IPS-NIHi7 (cell line): ENCODE data around the gene SLC25A26.

ENCODE experiments used
- DNase-seq: peaks from one replicate; pipeline ENCODE4 v3.0.0; 2012; ENCODE audit warnings: mixed read lengths; ENCODE audit errors: extremely low spot score

Gene SLC25A26

DNA sequence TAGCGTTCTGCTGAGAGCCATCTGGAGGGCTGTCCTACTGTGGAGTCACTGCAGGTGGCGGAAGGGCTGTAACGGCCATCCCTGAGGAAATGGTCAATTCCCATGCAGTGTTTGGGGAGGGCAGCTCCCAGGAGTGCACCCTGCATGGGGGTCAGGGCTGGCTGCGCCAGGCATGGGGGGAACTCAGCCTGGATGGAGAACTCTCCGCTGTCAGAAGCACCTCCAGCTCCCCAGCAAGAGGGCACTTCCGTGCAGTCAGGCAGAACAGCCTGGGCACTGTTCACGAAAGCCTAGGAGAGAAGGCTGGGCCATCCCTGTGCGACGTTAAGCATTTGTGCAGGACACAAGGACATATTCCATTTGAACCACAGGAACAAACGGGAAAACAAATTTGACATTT lies 174.8 kb downstream of the SLC25A26 start:
- DNase-seq, result no peak

DNA sequence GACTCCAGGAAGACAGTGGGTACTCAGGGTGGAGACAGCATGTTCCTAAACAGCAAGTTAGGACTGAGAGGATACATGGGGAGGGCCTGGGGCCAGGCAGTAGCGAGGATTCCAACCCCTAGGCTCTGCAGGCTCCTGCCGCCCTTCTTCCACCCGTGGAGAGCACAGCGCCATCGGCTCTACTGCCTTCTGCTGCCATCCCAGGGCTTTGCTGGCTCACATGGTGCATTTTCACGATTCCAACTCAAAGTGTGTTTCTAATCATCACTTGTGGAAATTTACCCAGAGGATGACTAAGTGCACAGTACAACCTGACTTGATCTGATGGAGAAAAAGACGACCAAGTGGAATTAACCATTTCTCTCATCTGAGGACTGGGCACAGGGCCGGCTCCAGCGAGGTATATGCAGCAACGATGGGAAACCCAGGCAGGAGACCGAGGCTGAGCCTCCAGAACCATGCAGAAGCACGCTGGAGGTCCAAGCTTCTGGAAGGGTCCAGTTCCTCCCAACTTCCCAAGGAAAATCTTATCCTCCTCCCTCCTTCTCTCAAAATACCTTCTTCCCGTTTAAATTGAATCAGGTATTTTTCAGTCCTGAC lies 175.5 kb downstream of the SLC25A26 start:
- no peak for DNase-seq

DNA sequence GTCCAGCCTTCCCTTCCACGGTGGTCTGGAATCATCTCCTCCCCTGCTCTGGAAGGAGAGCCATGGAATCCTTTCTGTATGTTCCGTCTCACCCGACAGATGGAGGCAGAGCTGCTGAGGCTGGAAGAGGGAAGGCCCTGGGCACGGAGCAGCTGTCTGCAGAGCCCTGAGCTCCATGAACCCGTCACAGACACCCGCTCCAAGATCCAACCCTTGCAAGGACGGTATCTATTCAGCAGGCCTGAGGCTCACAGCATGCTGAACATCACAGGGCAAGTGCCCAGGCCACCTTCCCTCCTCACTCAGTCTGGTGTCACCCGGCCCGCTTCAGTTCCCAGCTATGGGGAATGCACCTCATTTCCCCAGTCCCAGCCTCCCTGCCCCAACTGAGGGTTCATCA lies 176.1 kb downstream of the SLC25A26 start:
- no peak for DNase-seq

DNA sequence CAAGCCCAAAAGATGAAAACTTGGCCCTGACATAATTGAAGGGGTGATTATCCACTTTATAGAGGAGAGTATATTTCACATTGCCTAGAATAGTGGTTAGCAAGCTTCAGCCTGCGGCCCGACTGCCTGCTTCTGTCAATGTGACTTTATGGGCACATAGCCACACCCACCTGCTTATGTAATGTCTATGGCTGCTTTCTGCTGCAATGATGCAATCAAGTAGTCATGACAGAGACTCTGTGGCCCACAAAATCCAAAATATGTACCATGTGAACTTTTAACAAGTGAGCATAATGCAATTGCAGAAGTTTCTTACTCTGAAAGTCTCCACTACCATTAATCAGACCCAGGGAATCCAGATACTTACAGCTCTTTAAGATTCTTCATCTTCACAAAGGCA lies 176.9 kb downstream of the SLC25A26 start:
- DNase-seq, result no peak

DNA sequence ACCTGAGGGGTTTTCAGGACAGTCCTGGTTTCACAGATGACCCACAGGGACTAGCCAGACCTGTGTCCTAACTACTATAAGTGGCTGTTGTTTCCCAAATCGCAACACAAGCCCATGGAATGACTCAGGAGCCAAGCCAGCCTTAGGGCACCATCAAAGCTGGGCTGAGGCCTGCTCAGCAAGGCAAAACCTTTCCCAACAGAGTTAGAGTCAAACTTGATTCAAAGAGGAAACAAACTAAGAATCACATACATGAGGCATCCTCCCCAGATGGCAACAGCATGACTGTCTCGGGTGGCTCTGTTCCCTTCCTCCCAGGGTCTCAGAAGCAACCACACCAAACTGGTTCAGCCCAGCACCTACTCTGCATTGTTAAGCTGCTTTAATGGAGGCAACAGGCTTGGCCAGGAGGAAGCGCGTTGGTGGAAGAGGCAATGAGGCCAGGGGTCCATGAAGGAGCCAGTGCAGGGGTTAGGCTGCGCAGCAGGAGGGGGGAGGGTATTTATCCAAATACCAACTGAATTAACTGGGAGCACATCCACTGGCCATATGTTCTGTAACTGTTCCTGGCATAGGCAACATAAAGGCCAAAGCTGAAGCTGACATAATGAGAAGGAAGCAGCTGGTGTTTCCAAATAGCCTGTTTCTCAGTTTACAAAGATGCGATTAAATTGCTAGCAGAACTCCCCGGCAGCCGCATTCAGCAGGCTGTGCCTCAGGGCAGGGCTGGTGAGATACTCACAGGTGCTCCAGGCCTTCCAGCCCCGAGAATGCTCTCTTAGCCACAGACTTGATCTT lies 177.6 kb downstream of the SLC25A26 start:
- DNase-seq, result no peak

DNA sequence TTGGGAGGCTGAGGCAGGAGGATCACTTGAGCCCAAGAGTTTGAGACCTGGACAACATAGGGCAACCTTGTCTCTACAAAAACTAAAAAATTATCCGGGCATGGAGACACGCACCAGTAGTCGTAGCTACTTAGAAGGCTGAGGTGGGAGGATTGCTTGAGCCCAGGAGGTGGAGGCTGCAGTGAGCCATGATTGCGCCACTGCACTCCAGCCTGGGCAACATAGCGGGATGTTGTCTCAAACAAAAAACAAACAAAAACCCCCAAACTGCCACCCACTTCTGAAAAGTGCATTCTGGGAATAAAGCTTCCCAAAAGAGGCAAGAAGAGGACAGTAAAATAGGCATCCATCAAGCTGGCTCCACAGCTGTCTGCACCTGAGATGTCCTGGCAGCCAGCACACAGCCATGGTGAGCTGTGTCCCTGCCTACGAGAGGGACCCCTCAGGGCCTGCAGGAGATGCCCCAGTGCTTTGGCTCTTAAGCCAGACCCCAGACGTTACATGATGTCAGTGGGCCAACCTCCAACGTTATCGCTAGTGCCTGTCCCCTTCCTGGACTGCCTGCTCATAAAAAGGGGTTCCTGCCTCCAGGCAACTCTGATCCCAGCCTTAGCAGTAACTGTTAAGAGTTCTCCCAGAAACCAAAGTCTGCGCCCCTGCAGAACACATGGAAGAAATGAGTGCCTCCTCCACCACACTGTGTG lies 178.9 kb downstream of the SLC25A26 start:
- no peak for DNase-seq

DNA sequence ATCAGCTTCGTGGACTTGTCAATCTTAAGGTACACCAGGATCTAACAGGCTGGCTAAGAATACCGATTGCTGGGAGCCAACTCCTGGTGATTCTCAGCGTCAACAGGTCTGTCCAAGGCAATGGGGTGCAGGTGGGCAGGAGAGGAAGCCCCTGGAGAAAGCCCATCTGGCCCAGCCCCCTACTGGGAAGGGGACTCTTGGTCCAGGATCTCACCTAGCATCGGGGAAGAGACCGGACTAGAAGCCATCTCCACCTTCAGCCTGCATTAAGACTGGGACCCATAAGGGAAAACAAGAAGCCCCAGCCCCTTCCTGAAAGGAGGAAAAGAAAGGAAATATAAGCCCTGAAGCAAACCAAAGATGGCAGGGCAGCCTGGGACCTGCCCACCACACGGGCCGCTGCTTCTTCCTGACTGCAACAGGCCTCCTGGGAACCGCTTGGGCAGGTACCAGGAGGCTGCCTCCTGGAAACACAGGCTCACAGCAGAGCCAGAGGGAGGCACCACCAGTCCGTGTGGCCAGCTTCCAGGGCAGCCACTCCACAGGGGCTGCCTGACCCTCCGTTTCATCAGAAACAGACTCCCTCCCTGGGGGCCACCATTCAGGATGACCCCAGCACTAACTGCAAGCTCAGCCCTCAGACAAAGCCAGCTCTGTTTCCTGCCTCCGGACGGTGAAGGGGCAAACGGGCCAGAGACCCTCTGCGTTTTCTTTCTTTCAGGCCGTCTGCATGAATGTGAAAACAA lies 179.8 kb downstream of the SLC25A26 start:
- no peak for DNase-seq

DNA sequence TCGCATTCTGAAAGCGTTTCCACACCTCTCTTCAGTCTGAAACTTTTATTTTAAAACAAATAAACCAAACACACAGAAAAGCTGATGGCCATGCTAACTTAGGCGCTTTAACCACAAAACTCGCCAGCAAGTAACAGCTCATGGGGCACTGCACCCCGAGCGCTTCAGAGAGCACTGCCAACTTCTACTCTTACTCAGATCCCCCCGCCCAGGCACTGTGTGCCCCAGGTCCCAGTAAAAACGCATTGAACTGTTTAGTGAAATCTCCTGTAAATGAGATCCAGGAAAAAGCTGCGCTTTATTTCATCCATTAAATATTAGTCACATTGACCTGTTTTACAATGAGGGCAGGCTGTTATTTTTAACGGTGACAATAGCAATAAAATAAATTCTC lies 180.4 kb downstream of the SLC25A26 start:
- DNase-seq, result no peak

DNA sequence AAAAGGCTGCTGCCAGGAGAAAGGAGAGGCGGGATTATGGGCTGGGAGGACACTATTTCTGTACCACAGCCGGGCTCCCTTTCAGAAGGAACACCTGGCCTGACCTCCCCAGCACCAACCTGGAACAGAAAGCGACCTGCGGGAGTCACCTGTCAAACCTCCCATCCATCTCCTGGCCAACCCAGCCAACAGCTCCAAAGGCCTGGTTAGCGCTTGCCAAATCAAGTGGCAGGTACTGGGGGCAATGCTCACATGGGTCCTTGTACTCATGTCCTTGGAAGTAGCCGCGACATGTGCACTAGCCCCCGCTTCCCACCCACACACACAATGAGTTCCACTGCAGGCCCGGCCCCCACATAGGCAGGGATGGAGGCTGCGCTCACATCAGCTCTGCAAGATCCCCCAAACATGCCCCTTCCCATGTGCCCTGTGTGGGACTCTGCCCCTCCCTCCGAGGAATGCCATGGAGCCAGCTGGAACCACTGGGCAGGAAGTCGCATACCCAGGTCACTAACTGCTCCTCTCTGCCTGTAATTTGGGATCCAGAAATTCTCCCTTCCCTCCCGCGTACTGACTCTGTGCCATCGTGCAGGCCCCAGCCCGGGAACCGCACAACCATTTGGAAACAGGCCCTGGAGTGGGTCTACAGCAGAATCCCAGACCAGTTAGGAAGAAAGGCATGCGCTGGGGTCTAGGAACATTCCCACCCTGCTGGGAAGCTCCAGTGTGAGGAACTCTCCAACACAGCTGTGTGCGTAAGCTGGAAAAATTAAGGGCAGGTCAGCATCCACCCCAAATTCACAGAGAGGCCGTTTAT lies 181.1 kb downstream of the SLC25A26 start:
- no peak for DNase-seq

DNA sequence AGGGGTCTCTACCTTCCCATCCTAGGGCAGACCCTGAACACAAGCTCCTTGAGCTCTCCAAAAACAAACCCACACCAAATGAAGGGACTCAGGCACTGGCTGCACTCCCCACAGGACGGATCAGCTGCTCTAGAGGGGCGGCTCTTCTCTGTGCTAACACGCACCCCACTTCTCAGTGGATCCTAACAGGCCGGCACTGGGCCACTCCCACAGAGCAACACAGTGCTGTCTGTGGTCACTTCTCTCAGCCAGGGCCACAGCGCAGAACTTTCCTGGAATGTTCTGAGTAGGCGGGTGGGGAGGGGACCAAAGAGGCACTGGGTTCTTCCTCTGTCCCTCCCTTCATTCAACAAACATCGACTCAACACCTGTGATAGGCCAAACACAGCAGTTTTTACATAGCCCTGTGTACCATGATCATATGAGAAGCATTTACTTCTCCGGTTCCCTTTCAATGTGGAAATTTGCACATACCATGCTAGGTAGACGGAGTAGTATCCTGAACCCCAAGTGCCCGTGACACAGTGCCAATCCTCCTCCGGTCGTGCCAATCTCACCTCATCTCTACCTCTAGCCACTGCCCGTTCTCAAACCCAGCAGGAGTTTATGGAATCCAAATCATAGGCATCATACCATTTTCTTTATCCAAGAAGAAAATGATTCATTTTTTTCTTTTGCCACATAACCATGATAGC lies 181.9 kb downstream of the SLC25A26 start:
- DNase-seq, result no peak

DNA sequence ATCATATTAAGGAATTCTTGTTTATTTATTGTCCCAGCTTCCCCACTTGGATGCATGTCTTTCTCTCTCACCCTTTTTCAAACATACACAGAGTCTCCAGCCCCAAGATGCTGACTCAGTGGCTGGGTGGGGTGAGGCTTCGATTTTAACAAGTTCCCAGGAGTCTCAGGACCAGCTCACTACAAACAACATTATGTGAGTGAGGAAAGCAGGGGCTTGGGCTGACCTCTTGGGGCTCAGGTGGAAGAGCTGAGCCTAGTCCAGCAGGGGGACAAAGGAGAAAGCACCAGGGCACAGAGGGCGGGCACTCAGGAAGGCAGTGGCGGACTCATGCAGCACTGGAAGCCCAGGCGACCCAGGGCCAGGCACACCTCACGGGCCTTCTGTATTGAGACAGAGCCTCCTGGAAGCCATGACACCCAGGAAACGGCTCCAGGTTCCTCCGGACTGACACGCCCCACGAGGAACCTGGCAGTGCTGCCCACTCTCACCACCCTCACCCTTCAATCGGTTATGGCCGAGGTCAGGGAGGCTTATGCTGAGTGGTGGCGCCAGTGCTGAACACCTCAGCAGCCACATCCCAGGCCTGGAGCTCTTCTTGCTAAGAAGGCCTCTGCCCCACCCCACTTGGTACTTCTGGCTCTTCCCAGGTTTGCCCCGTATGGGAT lies 182.7 kb downstream of the SLC25A26 start:
- no peak for DNase-seq

DNA sequence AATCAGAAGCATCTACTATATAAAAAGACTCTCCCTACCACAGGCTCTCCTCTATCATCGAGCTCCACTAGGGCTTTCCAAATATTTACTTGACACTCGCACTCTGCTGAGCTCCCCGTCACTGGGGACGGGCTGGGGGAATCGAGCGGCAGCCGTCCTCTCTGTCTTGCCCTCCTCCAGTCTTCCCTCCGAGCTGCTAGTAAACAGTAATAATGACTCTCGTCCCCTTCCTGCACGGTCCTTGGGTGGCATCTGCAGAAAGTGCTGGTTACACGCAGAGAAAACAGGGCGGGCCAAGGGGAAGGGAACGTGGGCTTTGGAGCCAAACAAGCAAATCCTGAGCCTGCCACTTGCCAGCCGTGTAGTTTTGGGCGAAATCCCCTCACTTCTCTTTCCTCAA lies 183.4 kb downstream of the SLC25A26 start:
- DNase-seq, result no peak

DNA sequence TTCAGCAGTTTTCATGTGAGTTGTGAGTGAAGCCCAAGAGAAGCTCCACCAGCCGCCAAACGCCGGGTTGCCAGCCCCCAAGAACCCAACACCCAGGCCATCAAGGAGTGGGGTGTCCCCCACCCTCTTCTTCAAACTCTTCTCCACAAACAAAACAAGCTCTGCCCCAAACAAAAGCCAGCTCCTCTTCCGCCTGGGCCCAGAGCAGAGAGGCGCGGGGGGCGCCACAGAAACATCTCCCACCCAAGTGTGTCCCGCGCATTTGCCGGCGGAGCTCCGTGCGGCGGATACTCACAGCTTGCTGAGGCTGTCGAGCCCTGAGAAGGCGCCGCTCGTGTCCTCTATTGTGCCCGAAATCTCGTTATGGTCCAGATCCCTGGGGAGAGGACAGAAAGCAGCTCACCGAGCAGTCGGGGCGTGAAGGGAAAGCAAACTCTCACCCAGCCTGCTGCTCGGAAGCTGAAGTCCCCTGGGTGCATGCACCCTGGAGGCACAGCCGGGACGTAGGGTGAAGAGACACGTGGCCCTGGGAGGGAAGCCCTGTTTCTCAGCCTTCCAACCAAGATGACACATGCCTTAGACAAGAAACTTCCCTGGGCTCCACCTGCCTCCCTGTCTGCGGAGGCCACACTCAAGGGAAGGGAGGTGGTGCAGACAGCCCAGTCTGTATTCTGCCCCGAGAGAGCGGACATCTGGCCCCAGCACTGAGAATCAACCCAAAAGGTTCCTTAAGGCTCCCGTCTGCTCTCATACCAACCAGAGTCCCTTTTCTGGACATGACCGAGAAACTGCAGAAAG lies 184.3 kb downstream of the SLC25A26 start:
- no peak for DNase-seq

DNA sequence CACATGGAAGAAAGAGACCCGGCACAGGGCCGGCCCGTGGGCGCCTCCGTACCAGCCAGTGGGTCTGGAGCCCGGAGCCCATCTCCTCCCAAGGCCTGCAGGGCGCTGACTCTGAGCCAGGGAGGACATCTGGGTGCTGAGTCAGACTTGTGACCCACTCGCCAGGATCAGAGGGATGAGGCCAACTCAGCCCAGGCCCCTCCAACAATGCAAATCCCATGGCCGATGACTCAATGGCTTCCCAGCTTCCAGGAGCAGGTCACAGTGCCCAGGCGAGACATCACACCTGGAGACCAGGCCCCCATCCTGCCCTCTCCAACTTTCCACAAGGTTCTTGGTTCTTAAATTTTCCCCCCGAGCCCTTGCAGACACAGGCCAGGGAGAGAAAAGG lies 184.9 kb downstream of the SLC25A26 start:
- no peak for DNase-seq

DNA sequence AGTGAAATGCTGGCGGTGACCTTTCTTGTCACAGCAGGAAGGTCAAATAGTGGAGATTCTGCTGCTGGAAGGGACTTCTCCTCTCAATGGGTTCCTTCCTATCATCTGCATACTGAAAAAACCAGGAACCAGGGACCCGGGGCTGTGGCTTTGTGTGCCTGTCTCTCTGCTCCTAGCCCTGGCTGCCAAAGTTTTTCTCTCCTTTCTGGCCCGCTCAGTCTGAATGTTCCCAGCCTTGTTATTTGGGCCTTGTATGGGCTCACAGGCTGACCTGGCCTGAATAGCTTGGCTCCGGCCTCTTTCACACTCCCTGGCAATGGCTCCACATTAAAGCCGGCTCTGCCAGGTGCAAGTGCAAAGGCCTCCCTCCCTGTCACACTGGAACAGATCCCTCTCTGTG lies 185.4 kb downstream of the SLC25A26 start:
- no peak for DNase-seq

DNA sequence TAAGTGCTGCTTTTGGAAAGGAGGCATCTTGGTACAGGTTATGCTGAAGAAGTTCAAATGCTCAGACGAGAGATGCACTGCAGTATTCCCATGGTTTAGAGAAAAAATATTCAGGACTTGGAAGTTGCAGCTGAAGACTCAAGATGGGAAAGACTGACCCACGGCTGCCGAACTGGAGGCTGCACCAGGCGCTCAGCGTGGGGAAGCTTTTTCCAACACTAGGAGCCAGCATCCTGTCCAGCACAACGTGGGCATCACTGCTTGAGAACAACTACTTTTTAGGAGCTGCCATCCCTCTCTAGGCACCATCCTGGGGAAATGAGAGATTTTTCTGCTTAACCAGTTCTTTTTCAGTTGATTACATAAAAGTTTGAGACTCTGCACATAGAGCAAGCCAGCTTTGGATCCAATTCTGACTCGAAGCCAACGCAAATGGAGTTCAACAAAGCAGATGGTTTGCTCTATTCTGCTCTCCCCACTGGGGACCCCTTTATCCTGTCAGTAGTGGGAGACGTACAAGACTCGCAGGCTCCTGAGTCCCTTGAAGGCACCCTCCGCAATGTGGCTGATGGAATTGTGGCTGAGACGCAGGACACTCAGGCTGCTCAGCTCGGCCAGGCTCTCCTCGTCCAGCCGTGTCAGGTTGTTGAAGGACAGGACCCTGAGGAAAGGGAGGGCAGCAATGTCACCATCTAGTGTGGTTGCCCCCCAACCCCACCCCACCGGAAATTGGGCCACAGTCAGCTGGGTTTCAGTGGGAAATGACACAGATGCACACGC lies 186.2 kb downstream of the SLC25A26 start:
- no peak for DNase-seq

DNA sequence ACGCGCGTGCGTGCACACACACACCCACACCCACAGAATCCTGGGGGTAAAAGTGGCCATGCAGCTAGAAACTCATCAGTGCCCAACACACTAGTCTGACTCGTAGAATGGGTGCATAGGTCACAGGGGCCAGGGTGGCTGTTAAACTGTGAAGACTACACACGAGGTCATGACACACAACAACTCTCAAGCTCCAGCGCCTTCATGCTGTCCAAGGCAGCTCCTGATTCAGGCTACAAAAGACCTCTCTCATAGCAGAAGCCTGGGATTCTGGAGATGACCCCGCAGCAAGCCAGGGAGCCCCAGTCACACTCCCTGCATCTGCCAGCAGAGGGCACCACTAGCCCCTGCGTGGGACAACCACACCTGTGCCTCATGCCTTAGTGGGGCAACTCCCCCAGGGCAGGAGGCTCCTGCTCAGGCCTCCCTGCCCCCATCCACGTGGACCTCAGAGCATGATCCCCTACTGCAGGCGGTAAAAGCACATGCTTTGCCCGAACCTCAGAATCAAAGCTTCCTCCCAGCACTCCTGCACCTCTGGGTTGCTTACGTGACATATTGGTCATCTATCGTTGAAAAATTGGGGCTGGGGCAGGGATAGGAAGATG lies 186.9 kb downstream of the SLC25A26 start:
- DNase-seq, result peak; percentile 92
